ENCODE measurements around the gene PHRF1.
A peak's percentile ranks its signal among the peaks of the same experiment; 100 is the strongest.

The PHRF1 gene

DNA sequence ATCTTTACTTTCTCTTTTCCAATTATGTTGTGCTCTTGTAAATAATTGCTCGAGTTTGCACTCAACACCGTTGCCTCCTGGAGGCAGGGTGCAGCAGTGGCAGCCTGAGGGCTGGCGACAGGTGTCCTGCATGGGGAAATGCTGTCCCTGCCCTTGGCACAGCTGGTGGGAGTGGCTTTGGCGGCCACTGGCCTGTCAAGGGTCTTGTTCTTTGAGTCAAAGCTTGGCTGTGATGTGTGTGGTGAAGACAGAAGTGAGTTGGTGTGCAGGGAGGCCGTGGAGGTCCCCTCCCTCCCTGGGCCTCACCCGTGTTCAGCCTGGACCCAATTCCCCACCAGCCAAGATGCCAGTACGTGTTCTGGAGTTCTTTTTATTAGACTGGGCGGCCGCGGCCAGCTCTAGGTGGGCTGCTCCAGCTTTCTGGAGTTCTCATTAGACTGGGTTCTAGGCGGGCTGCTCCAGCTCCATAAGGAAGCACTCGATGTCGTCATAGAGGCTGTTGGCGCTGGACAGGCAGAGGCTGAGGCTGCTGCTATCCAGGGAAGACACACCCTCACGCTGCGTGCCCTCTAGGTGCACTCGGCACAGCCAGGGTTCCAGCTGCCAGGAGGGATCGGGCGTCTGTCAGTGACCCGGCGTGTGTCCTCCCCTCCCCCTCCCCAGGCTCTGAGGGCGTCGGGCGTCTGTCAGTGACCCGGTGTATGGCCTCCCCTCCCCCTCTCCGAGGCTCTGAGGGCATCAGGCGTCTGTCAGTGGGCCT, 36.1 kb downstream of the PHRF1 start:
- peak; percentile 22 to 27 for DNase-seq (ENCODE audit: low read depth in 2 of 2)
- no peak overlapping the region for H3K4me3 ChIP-seq (replicated peaks in 1 of 2; ENCODE audit: low read depth in 2 of 2, low read length in 2 of 2)
- TF ChIP-seq, protein P1, sequence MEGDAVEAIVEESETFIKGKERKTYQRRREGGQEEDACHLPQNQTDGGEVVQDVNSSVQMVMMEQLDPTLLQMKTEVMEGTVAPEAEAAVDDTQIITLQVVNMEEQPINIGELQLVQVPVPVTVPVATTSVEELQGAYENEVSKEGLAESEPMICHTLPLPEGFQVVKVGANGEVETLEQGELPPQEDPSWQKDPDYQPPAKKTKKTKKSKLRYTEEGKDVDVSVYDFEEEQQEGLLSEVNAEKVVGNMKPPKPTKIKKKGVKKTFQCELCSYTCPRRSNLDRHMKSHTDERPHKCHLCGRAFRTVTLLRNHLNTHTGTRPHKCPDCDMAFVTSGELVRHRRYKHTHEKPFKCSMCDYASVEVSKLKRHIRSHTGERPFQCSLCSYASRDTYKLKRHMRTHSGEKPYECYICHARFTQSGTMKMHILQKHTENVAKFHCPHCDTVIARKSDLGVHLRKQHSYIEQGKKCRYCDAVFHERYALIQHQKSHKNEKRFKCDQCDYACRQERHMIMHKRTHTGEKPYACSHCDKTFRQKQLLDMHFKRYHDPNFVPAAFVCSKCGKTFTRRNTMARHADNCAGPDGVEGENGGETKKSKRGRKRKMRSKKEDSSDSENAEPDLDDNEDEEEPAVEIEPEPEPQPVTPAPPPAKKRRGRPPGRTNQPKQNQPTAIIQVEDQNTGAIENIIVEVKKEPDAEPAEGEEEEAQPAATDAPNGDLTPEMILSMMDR (IDR thresholded peaks at IDR 0.05; ENCODE audit: low read depth, low read length), result peak; percentile 39

DNA sequence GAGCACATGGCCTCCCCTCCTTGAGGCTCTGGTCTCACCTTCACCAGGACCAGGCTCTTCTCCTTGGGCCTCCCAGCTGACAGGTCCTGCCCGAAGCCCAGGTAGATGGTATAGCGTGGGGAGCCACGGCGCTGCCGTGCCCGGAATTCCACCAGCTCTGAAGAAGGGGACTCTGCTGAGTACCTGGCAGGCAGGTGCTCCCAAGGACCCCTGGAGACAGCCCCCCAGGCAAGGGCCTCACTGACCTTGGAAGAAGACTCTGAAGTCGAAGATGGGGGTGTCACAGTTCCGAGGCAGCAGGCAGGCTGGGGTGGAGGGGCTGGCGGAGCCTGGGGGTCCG, 36.7 kb downstream of the PHRF1 start:
- no peak for DNase-seq (ENCODE audit: low read depth in 2 of 2)
- no peak overlapping the region for H3K4me3 ChIP-seq (replicated peaks in 1 of 2; ENCODE audit: low read depth in 2 of 2, low read length in 2 of 2)
- TF ChIP-seq, protein P1 (IDR thresholded peaks at IDR 0.05; ENCODE audit: low read depth, low read length), result no peak

DNA sequence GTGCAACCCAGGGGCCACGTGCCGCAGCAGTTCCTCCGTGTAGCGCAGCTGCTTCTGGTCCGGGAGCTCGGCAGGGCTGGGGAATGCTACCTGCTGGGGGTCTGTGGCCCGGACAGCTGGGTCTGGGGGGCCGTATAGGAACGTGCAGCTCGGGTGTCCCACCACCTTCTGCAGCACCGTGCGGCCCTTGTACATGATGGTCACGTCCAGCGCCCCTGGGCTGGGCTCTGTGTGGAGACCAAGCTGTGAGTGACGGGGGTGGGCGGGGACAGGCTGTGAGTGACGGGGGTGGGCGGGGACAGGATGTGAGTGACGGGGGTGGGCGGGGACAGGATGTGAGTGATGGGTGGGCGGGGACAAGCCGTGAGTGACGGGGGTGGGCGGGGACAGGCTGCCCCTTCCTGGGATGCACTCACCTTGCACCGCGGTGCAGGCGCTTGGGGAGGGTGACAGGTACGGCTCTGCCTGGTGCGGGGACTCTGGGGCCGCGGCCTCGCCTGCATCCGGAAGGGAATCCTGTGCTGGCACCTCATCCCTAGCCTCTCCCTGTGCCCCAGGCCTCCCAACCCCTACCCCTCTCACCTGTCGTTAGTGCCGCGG, 37.2 kb downstream of the PHRF1 start:
- no peak overlapping the region for H3K4me3 ChIP-seq (replicated peaks in 1 of 2; ENCODE audit: low read depth in 2 of 2, low read length in 2 of 2)
- TF ChIP-seq, protein P1 (IDR thresholded peaks at IDR 0.05; ENCODE audit: low read depth, low read length), result no peak
- peak; percentile 34 to 57 for DNase-seq (ENCODE audit: low read depth in 2 of 2)

GRCh38 chr11:614021-614622, 37.9 kb downstream of the PHRF1 start:
- TF ChIP-seq, protein P1 (IDR thresholded peaks at IDR 0.05; ENCODE audit: low read depth, low read length), result no peak
- H3K4me3 ChIP-seq (replicated peaks in 1 of 2; ENCODE audit: low read depth in 2 of 2, low read length in 2 of 2), result no peak overlapping the region
- no peak for DNase-seq (ENCODE audit: low read depth in 2 of 2)

DNA sequence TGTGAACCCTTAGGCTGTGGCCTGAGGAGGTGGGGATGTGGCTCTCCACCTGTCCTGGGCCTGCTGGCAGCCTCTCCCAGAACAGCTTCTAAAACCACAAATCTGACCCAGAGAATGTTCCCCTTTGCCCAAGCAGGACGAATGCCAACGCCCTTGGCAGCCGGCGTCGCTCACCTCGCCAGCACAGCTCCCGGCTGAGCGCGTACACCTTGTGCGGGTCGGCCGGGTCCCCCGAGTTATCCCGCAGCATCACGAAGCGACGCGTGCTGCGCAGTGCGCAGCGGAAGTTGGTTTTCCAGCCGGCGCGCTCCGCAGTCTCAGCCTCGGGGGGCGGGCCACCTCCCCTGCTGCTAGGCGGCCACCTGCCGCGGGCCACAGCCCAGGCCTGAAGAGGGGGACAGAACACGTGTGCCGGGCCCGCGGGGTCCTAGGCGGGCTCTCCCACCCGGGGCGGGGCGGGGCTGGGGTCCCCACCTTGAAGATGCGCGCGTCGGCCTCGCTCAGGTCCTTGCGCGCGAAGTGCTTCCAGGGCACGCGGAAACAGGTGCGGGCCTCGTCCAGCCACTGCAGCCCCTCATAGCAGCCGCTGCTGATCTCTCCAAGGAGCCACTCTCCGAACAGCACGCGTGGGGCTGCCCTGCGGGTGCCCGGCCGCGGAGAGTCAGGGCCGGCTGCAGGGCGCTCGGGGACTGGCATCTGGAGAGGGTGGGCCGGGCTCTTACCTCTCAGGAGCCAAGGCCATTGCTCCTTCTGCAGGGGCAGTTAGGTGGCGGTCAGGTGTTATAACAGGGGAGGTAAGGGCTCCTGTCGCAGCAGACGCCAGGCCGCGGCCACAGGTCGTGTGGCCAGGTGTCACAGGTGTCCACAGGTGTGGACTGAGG, 38.6 kb downstream of the PHRF1 start:
- TF ChIP-seq, protein P1 (IDR thresholded peaks at IDR 0.05; ENCODE audit: low read depth, low read length), result no peak
- no peak for DNase-seq (ENCODE audit: low read depth in 2 of 2)
- H3K4me3 ChIP-seq (replicated peaks in 1 of 2; ENCODE audit: low read depth in 2 of 2, low read length in 2 of 2), result peak overlapping the region; percentile 60 to 73

GRCh38 chr11:615504-616319, 39.4 kb downstream of the PHRF1 start, which contains the start of gene IRF7:
Gene IRF7, minus strand, starts transcription at chr11:615950. Its CDS starts 586 bp downstream, at chr11:615364.
- TF ChIP-seq, protein P1 (IDR thresholded peaks at IDR 0.05; ENCODE audit: low read depth, low read length), result no peak
- peak; percentile 93 to 94 for DNase-seq (ENCODE audit: low read depth in 2 of 2)
- H3K4me3 ChIP-seq (replicated peaks in 1 of 2; ENCODE audit: low read depth in 2 of 2, low read length in 2 of 2), result peak within 1 kb of the TSS; percentile 60 to 73

All from cardiac fibroblast (primary cell).